Gastroesophageal sphincter (tissue), 3 donors: ENCODE results near the gene ATP9A.

ENCODE experiments used
- CTCF ChIP-seq, 4 experiments: fragments of 200-600 bp in 2 of 4; fragments of 450-650 bp in 2 of 4; sonication (generic) in 1 of 4; IDR thresholded peaks; one replicate each; pipeline ENCODE4 v1.5.1; 2017 to 2019; ENCODE audit warnings: antibody characterized with exemption in 4 of 4, mild to moderate bottlenecking in 2 of 4, moderate library complexity in 2 of 4
- POLR2A ChIP-seq, 2 donors: fragments of 450-650 bp; IDR thresholded peaks; one replicate each; pipeline ENCODE4 v1.6.1; 2017; ENCODE audit warnings: antibody characterized with exemption in 2 of 2, mild to moderate bottlenecking in 2 of 2, moderate library complexity in 1 of 2

GRCh38 chr20:51612896-51613295 is 155.3 kb downstream of the ATP9A start:
- TF ChIP-seq POLR2A (IDR thresholded peaks at IDR 0.05), result no peak
- TF ChIP-seq CTCF (IDR thresholded peaks at IDR 0.05), result no peak
